ENCODE results near the gene PLCG2.
"Not testable (repeated sequence)": the region's sequence is repeated elsewhere in the genome, so short reads cannot be mapped to it uniquely, and the experiment has no call there.

Gene PLCG2

DNA sequence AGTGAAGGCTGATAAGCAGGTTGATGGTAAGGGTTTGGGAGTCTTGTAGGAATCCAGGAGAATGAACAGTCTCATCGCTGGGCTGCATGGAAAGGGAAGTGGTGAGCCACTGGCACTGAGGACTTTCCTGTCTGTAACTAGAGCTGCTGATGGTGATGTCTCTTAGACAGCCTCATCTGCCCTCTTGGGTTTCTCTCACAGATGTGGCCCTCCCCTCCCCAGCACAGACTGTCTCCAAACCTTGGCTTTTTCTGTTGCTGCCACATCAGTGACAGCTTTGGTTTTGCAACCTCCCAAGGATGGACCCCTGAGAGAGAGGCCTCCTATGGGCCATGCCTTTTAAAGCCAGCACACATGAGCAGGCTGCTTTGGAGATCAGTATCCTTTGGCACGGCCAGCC lies 16.9 kb downstream of the PLCG2 start:
- ATAC-seq (no peak), DNase-seq (ENCODE audit: low spot score in 2 of 2) (no peak)
- H3K4me1 Mint-ChIP-seq: peaks cover 41% of the 10 kb centered on the region
- H3K36me3 Mint-ChIP-seq: no peaks in the 10 kb centered on the region
- H3K27ac Mint-ChIP-seq: peak overlapping the region; percentile 82
- H3K9me3 Mint-ChIP-seq: no peaks in the 10 kb centered on the region
- no peak overlapping the region for H3K4me3 Mint-ChIP-seq

DNA sequence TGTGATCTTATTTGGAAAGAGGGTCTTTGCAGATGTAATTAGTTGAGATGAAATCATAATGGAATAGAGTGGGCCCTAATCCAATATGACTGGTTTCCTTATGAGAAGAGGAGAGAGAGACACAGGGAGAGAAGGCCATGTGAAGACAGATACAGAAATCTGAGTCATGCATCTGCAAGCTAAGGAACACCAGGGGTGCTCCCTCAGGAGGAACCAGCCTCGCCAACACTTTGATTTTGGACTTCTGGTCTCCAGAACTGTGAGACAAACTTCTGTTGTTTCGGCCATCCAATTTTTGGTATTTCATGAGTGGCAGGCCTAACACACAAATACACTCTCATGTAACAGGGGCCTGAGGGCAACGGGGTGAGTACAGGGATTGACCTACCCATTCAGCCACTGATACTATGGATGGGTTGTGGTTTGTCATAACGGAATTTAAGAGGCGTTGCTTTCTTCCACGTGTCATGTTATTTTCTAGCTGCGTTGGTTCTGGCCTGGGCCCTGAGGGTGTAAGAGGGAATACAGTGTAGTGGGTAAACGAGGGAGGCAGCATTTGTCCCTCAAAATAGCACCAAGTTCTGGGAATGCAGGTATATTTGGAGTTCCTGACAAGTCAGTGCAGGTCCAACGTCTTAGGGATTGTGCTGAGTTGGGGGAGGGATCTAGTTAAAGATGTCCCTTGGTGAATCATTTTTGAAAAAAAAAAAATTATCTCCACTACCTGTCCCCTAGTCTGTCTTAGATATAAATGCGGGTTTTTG lies 17.7 kb downstream of the PLCG2 start:
- Mint-ChIP-seq H3K4me3 (peak overlapping the region; percentile 50), H3K4me1 (peaks cover 38% of the 10 kb centered on the region), H3K9me3 (no peaks in the 10 kb centered on the region), H3K36me3 (no peaks in the 10 kb centered on the region), H3K27ac (peak overlapping the region; percentile 82)
- ATAC-seq (no peak), DNase-seq (ENCODE audit: low spot score in 2 of 2) (no peak)

DNA sequence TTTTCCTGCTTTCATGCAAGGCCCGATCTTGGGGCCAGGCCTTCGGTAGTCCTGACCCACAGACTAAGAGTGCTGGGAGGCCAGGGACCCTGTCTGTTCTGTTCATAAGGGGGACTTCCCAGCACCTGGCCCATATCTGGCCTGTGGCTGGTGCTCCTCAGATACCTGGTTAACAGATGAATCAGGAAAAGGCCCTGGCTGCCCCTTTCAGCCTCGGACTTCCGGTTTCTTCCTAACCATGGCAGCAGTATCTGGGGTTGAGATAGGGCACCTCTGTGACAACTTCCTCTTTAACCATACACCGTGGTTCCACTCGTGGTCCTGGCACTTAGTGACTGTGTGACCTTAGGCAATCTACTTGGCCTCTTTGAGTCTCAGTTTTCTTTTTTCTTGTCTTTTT lies 18.4 kb downstream of the PLCG2 start:
- Mint-ChIP-seq H3K27ac (peak overlapping the region; percentile 82), H3K36me3 (no peaks in the 10 kb centered on the region), H3K4me3 (peak overlapping the region; percentile 50), H3K4me1 (peaks cover 38% of the 10 kb centered on the region), H3K9me3 (no peaks in the 10 kb centered on the region)
- DNase-seq (ENCODE audit: low spot score in 2 of 2) (peak in 1 of 2 donors; percentile 71), ATAC-seq (peak; percentile 65)

DNA sequence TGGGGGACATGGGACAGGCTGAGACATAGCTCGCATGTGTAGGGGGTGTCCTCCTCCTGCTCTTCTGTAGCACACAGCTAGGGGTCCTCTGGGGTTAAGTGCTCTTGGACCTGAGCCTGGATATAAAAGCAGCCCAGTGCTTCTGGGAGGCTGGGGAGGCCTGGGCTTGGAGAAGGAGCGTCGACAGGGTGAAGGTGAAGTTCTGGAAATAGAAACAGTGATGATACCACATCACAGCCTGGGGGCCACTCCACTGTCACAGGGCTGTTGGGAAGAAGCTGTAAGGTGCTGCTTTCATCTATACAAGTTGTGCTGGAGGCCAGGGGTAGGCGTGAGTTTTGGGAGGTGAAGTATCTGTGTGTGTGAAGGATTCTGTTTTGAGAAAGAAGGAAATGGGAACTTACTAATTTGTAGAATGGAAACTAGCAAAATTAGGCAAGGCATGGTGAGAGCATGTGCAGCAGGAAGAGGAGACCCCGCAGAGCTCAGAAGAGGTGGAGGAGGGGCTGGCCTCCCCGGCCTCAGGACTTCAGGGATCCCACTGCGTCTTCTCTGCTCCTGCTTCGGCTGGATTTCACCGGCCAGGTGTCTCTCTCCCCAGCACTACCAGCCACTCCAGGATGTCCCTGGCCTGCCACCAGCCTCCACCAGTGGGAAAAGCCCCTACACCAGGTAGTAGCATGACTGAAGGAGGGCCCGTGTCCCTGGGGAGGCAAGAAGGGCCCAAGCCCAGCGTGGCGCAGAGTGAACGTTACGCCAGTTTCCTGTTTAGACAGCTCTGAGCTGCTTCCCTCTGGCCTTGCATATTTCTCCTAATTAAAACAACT lies 19.4 kb downstream of the PLCG2 start:
- DNase-seq (ENCODE audit: low spot score in 2 of 2) (peak; percentile 24 to 86), ATAC-seq (peak; percentile 75)
- Mint-ChIP-seq H3K9me3 (no peaks in the 10 kb centered on the region), H3K27ac (peak overlapping the region; percentile 82), H3K36me3 (no peaks in the 10 kb centered on the region), H3K4me1 (peaks cover 38% of the 10 kb centered on the region), H3K4me3 (peak overlapping the region; percentile 50)

DNA sequence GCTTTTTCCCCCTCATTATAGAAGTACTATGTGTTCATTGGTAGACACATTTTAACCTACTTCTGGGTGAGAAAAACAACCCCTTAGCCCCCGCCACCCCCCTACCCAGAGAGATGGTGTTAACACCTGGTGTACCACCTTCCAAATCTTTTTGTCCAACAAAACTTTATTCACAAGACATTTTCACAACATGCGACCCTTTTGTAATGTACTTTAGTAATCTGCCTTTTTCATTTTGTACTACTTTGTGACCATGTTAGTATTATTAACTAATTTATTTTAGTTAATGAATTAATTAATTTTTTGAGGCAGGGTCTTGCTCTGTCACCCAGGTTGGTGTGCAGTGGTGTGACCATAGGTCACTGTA lies 20.0 kb downstream of the PLCG2 start:
- Mint-ChIP-seq H3K9me3 (no peaks in the 10 kb centered on the region), H3K4me1 (peaks cover 38% of the 10 kb centered on the region), H3K27ac (peak overlapping the region; percentile 82), H3K36me3 (no peaks in the 10 kb centered on the region), H3K4me3 (peak overlapping the region; percentile 50)
- DNase-seq (ENCODE audit: low spot score in 2 of 2) (no peak), ATAC-seq (no peak)

DNA sequence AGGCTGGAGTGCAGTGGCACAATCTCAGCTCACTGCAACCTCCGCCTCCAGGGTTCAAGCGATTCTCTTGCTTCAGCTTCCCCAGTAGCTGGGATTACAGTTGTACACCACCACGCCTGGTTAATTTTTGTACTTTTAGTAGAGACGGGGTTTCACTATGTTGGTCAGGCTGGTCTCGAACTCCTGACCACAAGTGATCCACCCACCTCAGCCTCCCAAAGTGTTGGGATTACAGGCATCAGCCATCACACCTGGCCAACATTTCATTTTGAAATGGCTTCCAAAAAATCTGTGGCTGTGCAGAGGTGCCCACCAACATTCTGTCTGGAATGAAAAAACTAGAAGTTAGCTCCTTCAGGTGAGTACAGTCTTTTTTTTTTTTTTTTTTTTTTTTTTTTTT lies 22.6 kb downstream of the PLCG2 start:
- ATAC-seq: not testable (repeated sequence)

DNA sequence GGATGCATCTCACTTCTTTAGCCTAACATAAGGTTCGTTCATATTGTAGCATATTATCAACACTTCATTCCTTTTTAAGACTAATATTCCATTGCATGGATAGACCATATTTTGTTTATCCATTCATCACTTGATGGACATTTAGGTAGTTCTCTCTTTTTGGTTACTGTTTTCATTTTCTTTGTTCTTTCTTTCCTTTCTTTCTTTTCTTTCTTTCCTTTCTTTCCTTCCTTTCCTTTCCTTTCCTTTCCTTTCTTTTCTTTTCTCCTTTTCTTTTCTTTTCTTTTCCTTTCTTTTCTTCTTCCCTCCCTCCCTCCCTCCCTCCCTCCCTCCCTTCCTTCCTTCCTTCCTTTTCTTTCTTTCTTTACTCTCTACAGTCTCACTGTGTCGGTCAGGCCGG lies 24.2 kb downstream of the PLCG2 start:
- no peak for ATAC-seq
- H3K27ac Mint-ChIP-seq: no peak overlapping the region
- no peaks in the 10 kb centered on the region for H3K36me3 Mint-ChIP-seq
- H3K4me3 Mint-ChIP-seq: no peak overlapping the region
- no peak for DNase-seq (ENCODE audit: low spot score in 2 of 2)
- H3K4me1 Mint-ChIP-seq: peaks cover 35% of the 10 kb centered on the region
- H3K9me3 Mint-ChIP-seq: no peaks in the 10 kb centered on the region

More for the DNA sequence above, 22.6 kb downstream of the PLCG2 start:
- DNase-seq (ENCODE audit: low spot score in 2 of 2); H3K27ac Mint-ChIP-seq; H3K9me3 Mint-ChIP-seq; H3K36me3 Mint-ChIP-seq; H3K4me3 Mint-ChIP-seq: not testable (repeated sequence)
- peaks cover 36% of the 10 kb centered on the region for H3K4me1 Mint-ChIP-seq

DNA sequence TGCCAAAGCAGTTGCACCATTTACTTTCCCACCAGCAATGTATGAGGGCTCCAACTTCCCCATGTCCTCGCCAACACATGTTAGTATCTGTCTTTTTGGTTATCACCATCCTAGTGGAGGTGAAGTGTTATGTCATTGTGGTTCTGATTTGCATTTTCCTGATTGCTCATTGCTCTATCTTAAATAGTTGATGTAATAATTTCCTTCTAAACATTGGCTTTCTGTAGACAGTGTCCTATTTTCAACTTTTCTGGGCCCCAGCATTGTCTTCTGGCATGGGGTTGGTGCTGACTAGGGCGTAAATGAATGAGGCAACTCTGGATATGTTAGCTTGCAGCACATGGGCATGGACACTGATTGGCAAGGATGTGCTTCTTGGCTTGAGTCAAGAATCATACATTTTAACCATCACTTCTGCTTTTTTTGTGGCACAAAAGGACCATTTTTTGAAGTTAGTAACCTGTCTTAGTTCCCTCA lies 25.1 kb downstream of the PLCG2 start:
- peak; percentile 7 for ATAC-seq
- Mint-ChIP-seq H3K4me3 (no peak overlapping the region), H3K4me1 (peaks cover 34% of the 10 kb centered on the region), H3K9me3 (no peaks in the 10 kb centered on the region), H3K36me3 (no peaks in the 10 kb centered on the region), H3K27ac (no peak overlapping the region)
- DNase-seq (ENCODE audit: low spot score in 2 of 2): no peak

DNA sequence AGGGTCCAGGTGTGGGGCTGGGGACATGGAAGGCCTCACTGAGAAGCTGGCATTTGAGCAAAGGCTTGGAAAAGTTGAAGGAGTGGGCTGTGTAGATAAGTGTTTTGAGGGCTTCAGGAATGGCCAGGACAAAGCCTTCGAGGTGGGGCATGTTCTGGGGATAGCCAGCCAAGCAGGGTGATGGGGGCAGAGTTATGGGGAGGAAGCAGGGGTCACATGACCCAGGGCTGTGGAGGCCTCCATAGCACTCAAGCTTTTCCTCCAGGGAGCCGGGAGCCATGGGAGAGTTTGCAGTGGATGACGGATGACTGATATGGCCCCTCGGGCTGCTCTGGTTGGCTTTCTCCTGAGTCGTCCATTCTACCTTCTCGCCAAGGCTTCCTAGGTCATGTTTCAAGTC lies 27.6 kb downstream of the PLCG2 start:
- Mint-ChIP-seq H3K4me3 (no peak overlapping the region), H3K4me1 (peaks cover 54% of the 10 kb centered on the region)
- DNase-seq (ENCODE audit: low spot score in 2 of 2): no peak

DNA sequence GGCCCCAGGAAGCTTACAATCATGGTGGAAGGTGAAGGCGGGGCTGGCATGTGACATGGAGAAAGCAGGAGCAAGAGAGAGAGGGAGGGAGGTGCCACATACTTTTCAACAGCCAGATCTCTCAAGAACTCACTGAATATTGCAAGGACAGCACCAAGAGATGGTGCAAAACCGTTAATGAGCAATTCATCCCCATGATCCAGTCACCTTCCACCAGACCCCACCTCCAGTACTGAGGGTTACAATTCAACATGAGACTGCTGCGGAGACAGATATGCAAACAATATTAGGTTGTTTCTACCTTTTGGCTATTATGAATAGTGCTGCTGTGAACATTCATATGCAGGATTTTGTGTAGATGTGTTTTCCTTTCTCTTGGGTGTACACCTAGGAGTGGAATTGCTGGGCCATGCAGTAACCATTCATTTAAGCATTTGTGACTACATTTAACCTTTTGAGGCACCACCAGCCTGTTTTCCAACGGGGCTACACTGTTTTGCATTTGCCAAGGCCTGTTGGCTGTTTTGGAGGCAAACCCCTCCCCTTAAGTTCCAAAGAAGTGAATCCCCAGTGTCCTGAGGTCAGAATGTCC lies 28.8 kb downstream of the PLCG2 start:
- Mint-ChIP-seq H3K9me3 (no peaks in the 10 kb centered on the region), H3K27ac (peak overlapping the region; percentile 53), H3K4me3 (no peak overlapping the region), H3K4me1 (peaks cover 54% of the 10 kb centered on the region), H3K36me3 (peaks cover 4% of the 10 kb centered on the region)
- DNase-seq (ENCODE audit: low spot score in 2 of 2) (no peak), ATAC-seq (no peak)

More for the DNA sequence above, 27.6 kb downstream of the PLCG2 start:
- H3K36me3 Mint-ChIP-seq: peaks cover 4% of the 10 kb centered on the region
- no peak for ATAC-seq
- H3K9me3 Mint-ChIP-seq: no peaks in the 10 kb centered on the region
- peak overlapping the region; percentile 17 for H3K27ac Mint-ChIP-seq

DNA sequence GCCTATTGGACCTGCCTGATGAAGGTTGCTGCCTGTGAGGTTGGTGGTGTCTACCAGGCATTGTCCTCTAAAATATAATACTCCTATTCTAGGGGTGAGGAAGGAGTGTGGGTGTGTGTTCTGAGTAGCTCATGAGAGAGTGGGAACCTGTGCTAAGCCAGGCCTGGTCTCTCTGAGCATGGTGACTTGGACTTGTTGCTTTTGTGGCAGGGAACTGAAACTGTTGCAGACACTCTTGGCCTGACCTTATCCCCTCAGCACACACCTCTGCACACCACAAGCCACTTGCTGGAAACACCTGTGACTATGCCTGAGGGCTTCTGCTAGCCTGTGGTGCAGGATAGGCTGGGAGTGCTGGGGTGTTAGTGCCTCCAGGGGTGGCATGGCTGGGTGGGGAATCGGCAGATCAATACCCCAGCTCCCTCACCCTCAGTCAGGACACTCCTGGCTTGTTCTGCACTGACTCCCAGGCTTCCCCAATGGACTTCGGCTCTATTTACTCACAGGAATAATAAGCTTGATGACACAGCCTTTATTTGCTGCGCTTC lies 29.9 kb downstream of the PLCG2 start:
- no peaks in the 10 kb centered on the region for H3K9me3 Mint-ChIP-seq
- peak; percentile 9 to 63 for DNase-seq (ENCODE audit: low spot score in 2 of 2)
- peak overlapping the region; percentile 8 for H3K4me3 Mint-ChIP-seq
- peaks cover 59% of the 10 kb centered on the region for H3K4me1 Mint-ChIP-seq
- peaks cover 4% of the 10 kb centered on the region for H3K36me3 Mint-ChIP-seq
- peak; percentile 88 for ATAC-seq
- no peak overlapping the region for H3K27ac Mint-ChIP-seq

DNA sequence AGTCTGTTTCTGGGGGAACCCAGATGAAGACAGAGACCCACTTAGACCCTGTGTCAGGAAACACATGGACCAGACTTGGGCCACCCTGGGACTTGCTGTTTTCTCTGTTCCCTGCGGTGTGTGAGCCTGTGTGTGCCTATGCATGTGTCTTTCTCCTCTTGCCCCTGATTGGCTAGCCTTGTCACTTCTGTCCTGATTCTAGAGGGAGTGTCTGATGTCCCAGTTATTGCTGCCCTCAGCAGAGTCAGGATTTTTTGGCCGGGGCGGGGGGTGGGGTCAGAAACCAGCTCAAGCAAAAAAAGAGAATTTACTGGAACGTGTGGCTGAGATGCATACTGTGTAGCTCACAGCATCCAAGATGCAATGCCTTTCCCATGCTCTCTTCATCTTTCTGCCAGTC lies 30.5 kb downstream of the PLCG2 start:
- H3K27ac Mint-ChIP-seq: peak overlapping the region; percentile 69
- peaks cover 62% of the 10 kb centered on the region for H3K4me1 Mint-ChIP-seq
- ATAC-seq (no peak), DNase-seq (ENCODE audit: low spot score in 2 of 2) (no peak)
- H3K9me3 Mint-ChIP-seq: no peaks in the 10 kb centered on the region
- peaks cover 4% of the 10 kb centered on the region for H3K36me3 Mint-ChIP-seq
- H3K4me3 Mint-ChIP-seq: peak overlapping the region; percentile 8

DNA sequence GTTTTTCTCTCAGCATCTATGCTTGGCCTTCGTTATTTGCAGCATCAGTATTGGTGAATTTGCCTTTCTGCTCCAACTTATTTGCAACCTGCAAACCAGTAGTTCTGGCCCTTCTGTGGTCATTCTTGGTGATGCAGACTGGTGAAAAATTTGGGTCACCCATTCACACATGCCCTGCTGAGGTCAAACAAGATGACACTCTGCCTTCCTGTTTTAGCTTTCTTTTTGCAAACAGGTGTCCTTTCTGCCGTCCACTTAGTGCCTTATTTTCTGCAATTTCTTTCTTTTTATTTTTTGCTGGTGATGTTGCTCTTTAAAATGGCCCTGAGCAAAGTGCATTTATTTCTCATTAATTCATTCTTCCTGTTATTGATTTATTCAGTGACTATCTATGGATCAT lies 31.3 kb downstream of the PLCG2 start:
- DNase-seq (ENCODE audit: low spot score in 2 of 2): no peak
- H3K4me1 Mint-ChIP-seq: peaks cover 62% of the 10 kb centered on the region
- no peak for ATAC-seq
- no peaks in the 10 kb centered on the region for H3K9me3 Mint-ChIP-seq
- H3K4me3 Mint-ChIP-seq: peak overlapping the region; percentile 52
- H3K27ac Mint-ChIP-seq: peak overlapping the region; percentile 69
- peaks cover 4% of the 10 kb centered on the region for H3K36me3 Mint-ChIP-seq

DNA sequence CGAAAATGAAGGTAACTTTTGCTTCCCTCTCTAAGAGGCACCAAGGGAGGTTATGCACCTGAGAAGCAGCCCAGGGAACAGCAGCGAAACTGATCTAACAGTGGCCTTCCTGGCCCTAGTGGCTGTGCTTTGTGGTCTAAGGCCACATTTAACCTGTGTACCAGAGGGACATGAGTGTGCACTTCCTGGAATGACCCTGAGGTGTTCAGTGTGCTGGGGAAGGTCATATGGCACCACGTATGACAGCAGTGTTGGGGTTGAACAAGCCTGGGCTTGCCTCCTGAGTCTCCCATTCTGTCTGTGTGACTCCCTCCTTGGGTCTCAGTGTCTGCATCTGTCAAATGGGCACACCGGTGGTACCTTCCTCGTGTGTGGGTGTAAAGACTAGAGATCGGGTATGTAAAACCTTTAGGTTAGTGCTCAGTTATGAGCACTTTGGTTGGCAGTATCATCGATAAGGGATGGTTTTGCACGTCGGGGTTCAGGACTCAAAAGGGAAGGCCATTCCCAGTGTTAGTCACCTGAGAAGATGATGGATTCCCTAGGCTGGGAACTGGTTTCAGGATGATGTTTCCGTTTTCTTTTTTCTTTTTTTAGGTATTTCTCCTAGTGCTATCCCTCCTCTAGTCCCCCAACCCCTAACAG lies 31.9 kb downstream of the PLCG2 start:
- no peaks in the 10 kb centered on the region for H3K9me3 Mint-ChIP-seq
- peaks cover 62% of the 10 kb centered on the region for H3K4me1 Mint-ChIP-seq
- peak overlapping the region; percentile 52 for H3K4me3 Mint-ChIP-seq
- DNase-seq (ENCODE audit: low spot score in 2 of 2): peak in 1 of 2 donors; percentile 62
- peaks cover 4% of the 10 kb centered on the region for H3K36me3 Mint-ChIP-seq
- H3K27ac Mint-ChIP-seq: peak overlapping the region; percentile 69
- peak; percentile 73 for ATAC-seq

DNA sequence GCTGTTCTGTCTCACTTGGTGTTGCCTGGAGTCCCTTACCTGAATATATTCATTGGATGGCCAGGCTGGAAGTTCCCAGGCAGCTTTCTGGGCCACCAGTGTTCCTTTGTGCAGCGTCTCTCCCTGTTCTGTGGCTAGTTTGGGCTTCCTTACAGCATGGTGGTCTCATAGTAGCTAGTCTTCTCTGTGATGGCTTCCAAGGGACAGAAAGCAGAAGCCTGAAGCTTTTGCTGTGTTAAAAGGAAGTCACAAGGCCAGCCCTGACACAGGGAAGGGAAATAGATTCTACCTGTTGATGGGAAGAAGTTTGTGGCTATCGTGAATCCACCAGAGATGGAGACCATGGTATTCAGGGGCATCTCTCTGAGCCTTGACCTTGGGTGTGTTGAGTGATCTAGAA lies 34.6 kb downstream of the PLCG2 start:
- Mint-ChIP-seq H3K4me3 (no peak overlapping the region), H3K27ac (peak overlapping the region; percentile 60), H3K9me3 (no peaks in the 10 kb centered on the region), H3K36me3 (peaks cover 4% of the 10 kb centered on the region), H3K4me1 (peaks cover 58% of the 10 kb centered on the region)
- DNase-seq (ENCODE audit: low spot score in 2 of 2) (no peak), ATAC-seq (no peak)
